BJ (cell line): ENCODE data around the gene UBASH3A. TPM values are rescaled to one million over a fixed set of nuclear protein-coding genes. Genes with fewer than 3 reads are reported as not detected.

Source experiments
- CTCF ChIA-PET: fragments of 350-600 bp; formaldehyde crosslinking; extraction: SDS; loops from one replicate; lab custom pipeline; 2021; ENCODE audit warnings: antibody characterized with exemption, inconsistent platforms; lab: Yijun Ruan, JAX
- POLR2A ChIA-PET: fragments of 300-600 bp; sonication (Branson Sonifier 250); formaldehyde crosslinking; extraction: SDS; loops from one replicate; lab custom pipeline; 2021; ENCODE audit warnings: antibody characterized with exemption; lab: Charles Lee
- DNase-seq: peaks from one replicate; pipeline ENCODE4 v3.0.0-alpha.2; 2011; ENCODE audit warnings: low read depth
- H3K27me3 ChIP-seq: 2 replicates; pipeline ENCODE4 v1.6.0; 2011; ENCODE audit warnings: low read length; ENCODE audit not compliant: control insufficient read depth, insufficient read depth
- H3K36me3 ChIP-seq: 2 replicates; pipeline ENCODE4 v1.5.1; 2011; ENCODE audit warnings: low read length; ENCODE audit not compliant: control insufficient read depth, insufficient read depth
- H3K4me3 ChIP-seq: 2 replicates; pipeline ENCODE4 v1.5.1; 2011; ENCODE audit warnings: low read depth, mild to moderate bottlenecking, control low read depth, low read length
- polyA plus RNA-seq: library from polyadenylated mRNA; depleted of rRNA; stranded (reverse); fragments of >200 nt; gene quantifications from 2 replicates; pipeline ENCODE4 v1.2.3, GENCODE V29; 2011
- TF ChIP-seq, protein P1 (sequence below): IDR thresholded peaks from 2 replicates; pipeline ENCODE4 v1.5.1; 2011; ENCODE audit warnings: low read depth, mild to moderate bottlenecking, control low read depth, inconsistent platforms, low read length, moderate library complexity; ENCODE audit not compliant: insufficient read depth

Gene UBASH3A
- polyA plus RNA-seq, 1 experiment, result not detected

DNA sequence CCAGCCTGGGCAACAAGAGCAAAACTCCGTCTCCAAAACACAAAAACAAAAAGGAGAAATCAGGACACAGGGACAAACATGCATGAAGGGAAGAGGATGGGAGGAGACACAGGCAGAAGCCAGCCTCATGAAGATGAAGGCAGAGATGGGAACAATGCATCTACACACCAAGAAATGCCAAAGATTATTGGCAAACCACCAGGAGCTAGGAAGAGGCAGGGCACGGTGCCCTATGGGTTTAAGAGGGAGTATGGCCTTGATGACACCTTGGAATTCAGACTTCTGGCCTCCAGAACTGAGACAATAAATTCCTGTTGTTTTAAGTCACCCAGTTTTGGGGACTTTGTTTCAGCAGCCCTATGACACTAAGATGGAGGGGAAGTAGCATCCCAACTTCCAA, 13.0 kb upstream of the UBASH3A start:
- CTCF ChIA-PET, result no interaction called here
- POLR2A ChIA-PET, result no interaction called here
- Histone ChIP-seq H3K4me3 (no peak overlapping the region), H3K27me3 (no peaks in the 10 kb centered on the region), H3K36me3 (no peaks in the 10 kb centered on the region)
- DNase-seq, result no peak
- TF ChIP-seq, protein P1, sequence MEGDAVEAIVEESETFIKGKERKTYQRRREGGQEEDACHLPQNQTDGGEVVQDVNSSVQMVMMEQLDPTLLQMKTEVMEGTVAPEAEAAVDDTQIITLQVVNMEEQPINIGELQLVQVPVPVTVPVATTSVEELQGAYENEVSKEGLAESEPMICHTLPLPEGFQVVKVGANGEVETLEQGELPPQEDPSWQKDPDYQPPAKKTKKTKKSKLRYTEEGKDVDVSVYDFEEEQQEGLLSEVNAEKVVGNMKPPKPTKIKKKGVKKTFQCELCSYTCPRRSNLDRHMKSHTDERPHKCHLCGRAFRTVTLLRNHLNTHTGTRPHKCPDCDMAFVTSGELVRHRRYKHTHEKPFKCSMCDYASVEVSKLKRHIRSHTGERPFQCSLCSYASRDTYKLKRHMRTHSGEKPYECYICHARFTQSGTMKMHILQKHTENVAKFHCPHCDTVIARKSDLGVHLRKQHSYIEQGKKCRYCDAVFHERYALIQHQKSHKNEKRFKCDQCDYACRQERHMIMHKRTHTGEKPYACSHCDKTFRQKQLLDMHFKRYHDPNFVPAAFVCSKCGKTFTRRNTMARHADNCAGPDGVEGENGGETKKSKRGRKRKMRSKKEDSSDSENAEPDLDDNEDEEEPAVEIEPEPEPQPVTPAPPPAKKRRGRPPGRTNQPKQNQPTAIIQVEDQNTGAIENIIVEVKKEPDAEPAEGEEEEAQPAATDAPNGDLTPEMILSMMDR, result no peak

GRCh38 chr21:42391297-42391696, 12.4 kb upstream of the UBASH3A start:
- H3K36me3 ChIP-seq, result no peaks in the 10 kb centered on the region
- ChIA-PET CTCF (no interaction called here), POLR2A (no interaction called here)
- DNase-seq, result no peak
- TF ChIP-seq, protein P1, result no peak
- H3K27me3 ChIP-seq, result no peaks in the 10 kb centered on the region
- no peak overlapping the region for H3K4me3 ChIP-seq

- TF ChIP-seq, protein P1, result no peak
Measured at GRCh38 chr21:42392731-42393442, 10.8 kb upstream of the UBASH3A start.

GRCh38 chr21:42393443-42393950, 10.2 kb upstream of the UBASH3A start:
- Histone ChIP-seq H3K27me3 (no peaks in the 10 kb centered on the region), H3K36me3 (no peaks in the 10 kb centered on the region), H3K4me3 (no peak overlapping the region)
- TF ChIP-seq, protein P1, result no peak
- ChIA-PET CTCF (interaction anchor here (1.5 kb wide), 1 partner anchor 12 kb away, joined by 3 read pairs; no protein-coding TSS in a partner anchor), POLR2A (interaction anchor here (0.6 kb wide), 1 partner anchor 8 kb away, joined by 7 read pairs; no protein-coding TSS in a partner anchor)
- no peak for DNase-seq

More at GRCh38 chr21:42392731-42393442, 10.8 kb upstream of the UBASH3A start:
- CTCF ChIA-PET, result interaction anchor here (1.5 kb wide), 1 partner anchor 11 kb away, joined by 3 read pairs; no protein-coding TSS in a partner anchor
- POLR2A ChIA-PET, result interaction anchor here (0.6 kb wide), 1 partner anchor 8 kb away, joined by 7 read pairs; no protein-coding TSS in a partner anchor
- Histone ChIP-seq H3K27me3 (no peaks in the 10 kb centered on the region), H3K4me3 (no peak overlapping the region), H3K36me3 (no peaks in the 10 kb centered on the region)
- no peak for DNase-seq

- CTCF ChIA-PET, result no interaction called here
Measured at GRCh38 chr21:42395302-42395701, 8.4 kb upstream of the UBASH3A start.

More at GRCh38 chr21:42395302-42395701, 8.4 kb upstream of the UBASH3A start:
- Histone ChIP-seq H3K36me3 (no peaks in the 10 kb centered on the region), H3K4me3 (no peak overlapping the region), H3K27me3 (no peaks in the 10 kb centered on the region)
- no peak for DNase-seq
- TF ChIP-seq, protein P1, result no peak
- POLR2A ChIA-PET, result no interaction called here
